OCI-LY1 (cell line): ENCODE measurements around the gene BPIFB2.

Source experiments
- H2AFZ ChIP-seq: fragments of 200-600 bp; sonication (generic), shearing (Covaris generic); 2 replicates; pipeline ENCODE4 v1.6.0; 2014; ENCODE audit warnings: antibody characterized with exemption, mild to moderate bottlenecking, low read length
- H3F3A ChIP-seq: fragments of 200-600 bp; sonication (generic), shearing (Covaris generic); 2 replicates; pipeline ENCODE4 v1.6.0; 2014; ENCODE audit warnings: mild to moderate bottlenecking, antibody characterized with exemption, low read length, moderate library complexity; ENCODE audit not compliant: insufficient read depth
- H3K27ac ChIP-seq: fragments of 200-600 bp; sonication (generic); 2 replicates; pipeline ENCODE4 v1.5.1; 2014; ENCODE audit warnings: low read length, mixed run types, mild to moderate bottlenecking, low read depth; ENCODE audit not compliant: poor library complexity, severe bottlenecking
- H3K27me3 ChIP-seq: fragments of 200-600 bp; sonication (generic); 2 replicates; pipeline ENCODE4 v1.6.0; 2014; ENCODE audit warnings: antibody characterized with exemption, mild to moderate bottlenecking, low read length, moderate library complexity; ENCODE audit not compliant: insufficient read depth
- H3K36me3 ChIP-seq: fragments of 200-600 bp; sonication (generic); 2 replicates; pipeline ENCODE4 v1.6.1; 2014; ENCODE audit warnings: mild to moderate bottlenecking, antibody characterized with exemption, low read length, moderate library complexity, mixed read lengths; ENCODE audit not compliant: insufficient read depth
- H3K4me1 ChIP-seq: fragments of 200-600 bp; sonication (generic); 2 replicates; pipeline ENCODE4 v1.5.1; 2014; ENCODE audit warnings: mild to moderate bottlenecking, low read length, moderate library complexity; ENCODE audit not compliant: insufficient read depth, severe bottlenecking
- H3K4me2 ChIP-seq: fragments of 200-600 bp; sonication (generic), shearing (Covaris generic); 2 replicates; pipeline ENCODE4 v1.6.1; 2014; ENCODE audit warnings: low read length
- H3K4me3 ChIP-seq: fragments of 200-600 bp; sonication (generic); 2 replicates; pipeline ENCODE4 v1.5.1; 2014; ENCODE audit warnings: low read length, low read depth, mild to moderate bottlenecking, mixed read lengths; ENCODE audit not compliant: poor library complexity, severe bottlenecking
- H3K79me2 ChIP-seq: fragments of 200-600 bp; shearing (Covaris generic); 2 replicates; pipeline ENCODE4 v1.6.1; 2016; ENCODE audit warnings: mixed run types, low read length, mixed read lengths; ENCODE audit not compliant: insufficient read depth
- H3K9ac ChIP-seq: fragments of 200-600 bp; sonication (generic), shearing (Covaris generic); 2 replicates; pipeline ENCODE4 v1.6.1; 2014; ENCODE audit warnings: mild to moderate bottlenecking, low read length, mixed read lengths
- H3K9me2 ChIP-seq: fragments of 200-600 bp; sonication (generic), shearing (Covaris generic); 2 replicates; pipeline ENCODE4 v1.6.1; 2014; ENCODE audit warnings: low read depth, mild to moderate bottlenecking, low read length, mixed read lengths
- H3K9me3 ChIP-seq: fragments of 200-600 bp; shearing (Covaris generic); 2 replicates; pipeline ENCODE4 v1.6.1; 2014; ENCODE audit warnings: low read length, mixed read lengths
- H4K20me1 ChIP-seq: fragments of 200-600 bp; sonication (generic), shearing (Covaris generic); 2 replicates; pipeline ENCODE4 v1.6.0; 2016; ENCODE audit warnings: mild to moderate bottlenecking, low read length; ENCODE audit not compliant: insufficient read depth
- EZH2 ChIP-seq: fragments of 200-600 bp; sonication (generic), shearing (Covaris generic); IDR thresholded peaks from 2 replicates; pipeline ENCODE4 v1.8.0; 2017; ENCODE audit warnings: borderline replicate concordance, mixed run types, mild to moderate bottlenecking, antibody characterized with exemption, low read length, moderate library complexity, mixed read lengths
- TF ChIP-seq, protein P1 (sequence below): fragments of 200-600 bp; sonication (generic), shearing (Covaris generic); IDR thresholded peaks from 2 replicates; pipeline ENCODE4 v1.5.1; 2017; ENCODE audit warnings: mild to moderate bottlenecking, antibody characterized with exemption, low read length, moderate library complexity, mixed read lengths

The BPIFB2 gene

DNA sequence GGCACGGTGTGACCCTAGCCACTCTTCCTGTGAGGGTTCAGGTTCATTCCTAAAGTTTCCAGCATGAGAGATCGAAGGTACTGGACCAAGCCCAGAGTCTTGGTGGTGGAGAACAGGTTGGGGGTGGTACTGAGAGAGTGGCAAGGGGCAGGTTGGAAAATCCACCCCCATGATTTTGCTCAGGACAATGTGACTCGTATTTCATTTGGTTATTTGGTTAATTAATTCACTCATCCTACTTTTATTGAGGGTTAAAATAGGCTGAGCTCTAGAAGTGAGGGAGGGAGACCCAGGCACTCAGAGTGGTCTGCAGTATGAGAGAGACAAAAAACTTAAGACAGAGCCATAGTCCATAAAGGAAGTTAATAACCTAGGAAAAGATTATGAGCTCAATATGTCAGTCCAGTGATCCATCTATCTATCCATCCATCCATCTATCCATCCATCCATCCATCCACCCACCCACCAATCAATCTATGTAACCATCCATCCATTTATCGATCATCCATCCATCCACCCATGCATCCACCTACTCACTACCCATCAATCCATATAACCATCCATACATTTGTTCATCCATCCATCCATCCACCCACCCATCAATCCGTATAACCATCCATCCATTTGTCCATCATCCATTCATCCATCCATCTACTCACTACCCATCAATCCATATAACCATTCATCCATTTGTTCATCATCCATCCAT lies 17.3 kb downstream of the BPIFB2 start:
- Histone ChIP-seq H3K79me2 (no peaks in the 10 kb centered on the region), H3F3A (no peaks in the 10 kb centered on the region), H3K4me3 (no peak overlapping the region), H3K4me2 (no peak overlapping the region), H2AFZ (no peak overlapping the region), H4K20me1 (no peaks in the 10 kb centered on the region), H3K36me3 (no peaks in the 10 kb centered on the region), H3K27me3 (no peaks in the 10 kb centered on the region), H3K9me3 (no peaks in the 10 kb centered on the region), H3K4me1 (no peaks in the 10 kb centered on the region), H3K27ac (no peak overlapping the region), H3K9me2 (no peaks in the 10 kb centered on the region), H3K9ac (no peak overlapping the region)
- TF ChIP-seq, protein P1, sequence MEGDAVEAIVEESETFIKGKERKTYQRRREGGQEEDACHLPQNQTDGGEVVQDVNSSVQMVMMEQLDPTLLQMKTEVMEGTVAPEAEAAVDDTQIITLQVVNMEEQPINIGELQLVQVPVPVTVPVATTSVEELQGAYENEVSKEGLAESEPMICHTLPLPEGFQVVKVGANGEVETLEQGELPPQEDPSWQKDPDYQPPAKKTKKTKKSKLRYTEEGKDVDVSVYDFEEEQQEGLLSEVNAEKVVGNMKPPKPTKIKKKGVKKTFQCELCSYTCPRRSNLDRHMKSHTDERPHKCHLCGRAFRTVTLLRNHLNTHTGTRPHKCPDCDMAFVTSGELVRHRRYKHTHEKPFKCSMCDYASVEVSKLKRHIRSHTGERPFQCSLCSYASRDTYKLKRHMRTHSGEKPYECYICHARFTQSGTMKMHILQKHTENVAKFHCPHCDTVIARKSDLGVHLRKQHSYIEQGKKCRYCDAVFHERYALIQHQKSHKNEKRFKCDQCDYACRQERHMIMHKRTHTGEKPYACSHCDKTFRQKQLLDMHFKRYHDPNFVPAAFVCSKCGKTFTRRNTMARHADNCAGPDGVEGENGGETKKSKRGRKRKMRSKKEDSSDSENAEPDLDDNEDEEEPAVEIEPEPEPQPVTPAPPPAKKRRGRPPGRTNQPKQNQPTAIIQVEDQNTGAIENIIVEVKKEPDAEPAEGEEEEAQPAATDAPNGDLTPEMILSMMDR = no peak
- TF ChIP-seq EZH2 = no peak

DNA sequence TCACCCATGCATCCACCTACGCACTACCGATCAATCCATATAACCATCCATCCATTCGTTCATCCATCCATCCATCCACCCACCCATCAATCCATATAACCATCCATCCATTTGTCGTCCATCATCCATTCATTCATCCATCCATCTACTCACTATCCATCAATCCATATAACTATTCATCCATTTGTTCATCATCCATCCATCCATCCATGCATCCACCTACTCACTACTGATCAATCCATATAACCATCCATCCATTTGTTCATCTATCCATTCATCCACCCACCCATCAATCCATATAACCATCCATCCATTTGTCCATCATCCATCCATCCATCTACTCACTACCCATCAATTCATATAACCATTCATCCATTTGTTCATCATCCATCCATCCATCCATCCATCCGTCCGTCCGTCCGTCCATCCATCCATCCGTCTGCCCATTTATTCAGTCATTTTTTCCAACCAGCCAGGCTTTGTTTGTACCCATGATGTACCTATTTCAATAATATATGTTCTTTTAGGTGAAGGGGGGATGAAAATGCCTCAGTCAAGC lies 17.9 kb downstream of the BPIFB2 start:
- Histone ChIP-seq H3K4me3 (no peak overlapping the region), H3K79me2 (no peaks in the 10 kb centered on the region), H3K9me2 (no peaks in the 10 kb centered on the region), H3K27me3 (no peaks in the 10 kb centered on the region), H3F3A (no peaks in the 10 kb centered on the region), H3K27ac (no peak overlapping the region), H3K36me3 (no peaks in the 10 kb centered on the region), H3K4me1 (no peaks in the 10 kb centered on the region), H3K9me3 (no peaks in the 10 kb centered on the region), H2AFZ (no peak overlapping the region), H3K9ac (no peak overlapping the region), H3K4me2 (no peak overlapping the region), H4K20me1 (no peaks in the 10 kb centered on the region)
- no peak for TF ChIP-seq EZH2

- Histone ChIP-seq H3K4me3 (no peak overlapping the region), H3K9me2 (no peaks in the 10 kb centered on the region), H3K4me2 (no peak overlapping the region), H4K20me1 (no peaks in the 10 kb centered on the region), H3K9me3 (no peaks in the 10 kb centered on the region), H3K27me3 (no peaks in the 10 kb centered on the region), H2AFZ (no peak overlapping the region), H3K36me3 (no peaks in the 10 kb centered on the region), H3K9ac (no peak overlapping the region), H3K79me2 (no peaks in the 10 kb centered on the region), H3F3A (no peaks in the 10 kb centered on the region), H3K27ac (no peak overlapping the region), H3K4me1 (no peaks in the 10 kb centered on the region)
- no peak for TF ChIP-seq EZH2
- TF ChIP-seq, protein P1 = no peak
These were observed 18.7 kb downstream of the BPIFB2 start for GRCh38 chr20:33026072-33026778.
